ENCODE measurements around the gene OR11H7. TPM values are rescaled to one million over a fixed set of nuclear protein-coding genes. Genes with fewer than 3 reads are reported as not detected.

The OR11H7 gene
- total RNA-seq, 2 experiments from 2014 or later, result not detected

- intact Hi-C loops (cut with DNase I, micrococcal nuclease), result no loop called here
Measured at GRCh38 chr14:20180486-20180885, 48.3 kb upstream of the OR11H7 start.

GRCh38 chr14:20184181-20184580, 44.6 kb upstream of the OR11H7 start:
- Histone ChIP-seq H3K9me3 (ENCODE audit: control insufficient read depth in 1 of 2, insufficient read depth in 1 of 2, low read length in 2 of 2) (no peaks in the 10 kb centered on the region), H3K4me3 (ENCODE audit: low read length) (no peak overlapping the region), H3K36me3 (ENCODE audit: insufficient read depth, low read length) (no peaks in the 10 kb centered on the region), H3K27ac (ENCODE audit: low read depth in 1 of 2, low read length in 2 of 2) (no peak overlapping the region), H3K4me1 (ENCODE audit: insufficient read depth, low read length) (no peaks in the 10 kb centered on the region), H3K27me3 (ENCODE audit: control insufficient read depth in 1 of 2, insufficient read depth in 2 of 2, low read length in 2 of 2) (no peaks in the 10 kb centered on the region)
- CTCF ChIA-PET, result no interaction called here
- Mint-ChIP-seq H3K4me1 (ENCODE audit: low read depth) (no peaks in the 10 kb centered on the region), H3K9me3 (no peaks in the 10 kb centered on the region), H3K27me3 (peaks cover 7% of the 10 kb centered on the region), H3K27ac (no peak overlapping the region), H3K36me3 (ENCODE audit: low read depth) (no peaks in the 10 kb centered on the region), H3K4me3 (no peak overlapping the region)
- TF ChIP-seq CTCF (IDR thresholded peaks at IDR 0.05), result no peak
- POLR2A ChIA-PET, result no interaction called here
- no peak for ATAC-seq (ENCODE audit: poor library complexity)
- intact Hi-C loops (cut with DNase I, micrococcal nuclease), result no loop called here
- no peak for DNase-seq

More at GRCh38 chr14:20180486-20180885, 48.3 kb upstream of the OR11H7 start:
- Mint-ChIP-seq H3K4me1 (ENCODE audit: low read depth) (no peaks in the 10 kb centered on the region), H3K4me3 (no peak overlapping the region), H3K27me3 (peaks cover 9% of the 10 kb centered on the region), H3K27ac (no peak overlapping the region), H3K36me3 (ENCODE audit: low read depth) (no peaks in the 10 kb centered on the region), H3K9me3 (no peaks in the 10 kb centered on the region)
- no peak overlapping the region for H3K27ac ChIP-seq (ENCODE audit: low read depth in 1 of 2, low read length in 2 of 2)
- H3K4me3 ChIP-seq (ENCODE audit: low read length), result no peak overlapping the region
- no peaks in the 10 kb centered on the region for H3K36me3 ChIP-seq (ENCODE audit: insufficient read depth, low read length)
- POLR2A ChIA-PET, result no interaction called here
- CTCF ChIA-PET, result no interaction called here
- no peaks in the 10 kb centered on the region for H3K9me3 ChIP-seq (ENCODE audit: control insufficient read depth in 1 of 2, insufficient read depth in 1 of 2, low read length in 2 of 2)
- no peaks in the 10 kb centered on the region for H3K4me1 ChIP-seq (ENCODE audit: insufficient read depth, low read length)
- DNase-seq, result no peak
- no peak for TF ChIP-seq CTCF (IDR thresholded peaks at IDR 0.05)
- ATAC-seq (ENCODE audit: poor library complexity), result no peak
- H3K27me3 ChIP-seq (ENCODE audit: control insufficient read depth in 1 of 2, insufficient read depth in 2 of 2, low read length in 2 of 2), result no peaks in the 10 kb centered on the region

- Histone ChIP-seq H3K27me3 (ENCODE audit: control insufficient read depth in 1 of 2, insufficient read depth in 2 of 2, low read length in 2 of 2) (no peaks in the 10 kb centered on the region), H3K9me3 (ENCODE audit: control insufficient read depth in 1 of 2, insufficient read depth in 1 of 2, low read length in 2 of 2) (no peaks in the 10 kb centered on the region), H3K4me1 (ENCODE audit: insufficient read depth, low read length) (no peaks in the 10 kb centered on the region), H3K27ac (ENCODE audit: low read depth in 1 of 2, low read length in 2 of 2) (no peak within 1 kb of the TSS), H3K4me3 (ENCODE audit: low read length) (no peak within 1 kb of the TSS), H3K36me3 (ENCODE audit: insufficient read depth, low read length) (no peaks in the 10 kb centered on the region)
- Mint-ChIP-seq H3K27ac (no peak within 1 kb of the TSS), H3K4me3 (no peak within 1 kb of the TSS), H3K27me3 (peaks cover 6% of the 10 kb centered on the region), H3K36me3 (ENCODE audit: low read depth) (no peaks in the 10 kb centered on the region), H3K9me3 (no peaks in the 10 kb centered on the region), H3K4me1 (ENCODE audit: low read depth) (no peaks in the 10 kb centered on the region)
- intact Hi-C loops (cut with DNase I, micrococcal nuclease), result no loop called here
- ATAC-seq (ENCODE audit: poor library complexity) (no peak), DNase-seq (no peak)
- TF ChIP-seq CTCF (IDR thresholded peaks at IDR 0.05), result no peak
- CTCF ChIA-PET, result interaction anchor here (1.7 kb wide), 1 partner anchor 15 kb away, joined by 4 read pairs; no protein-coding TSS in a partner anchor
- POLR2A ChIA-PET, result no interaction called here
Measured at GRCh38 chr14:20190596-20190995, 38.2 kb upstream of the OR11H7 start, which contains the start of gene OR11G2. Gene OR11G2 (plus strand): TSS chr14:20190896. CDS start chr14:20197438, 6,542 bp downstream.

Data from CD4-positive, alpha-beta T cell (primary cell).